HS-27A (cell line): ENCODE measurements around the gene FAHD2A.
"Not testable (repeated sequence)": the region's sequence is repeated elsewhere in the genome, so short reads cannot be mapped to it uniquely, and the experiment has no call there.

ENCODE experiments used
- DNase-seq: peaks from one replicate; pipeline ENCODE4 v3.0.0-alpha.2; 2012; ENCODE audit warnings: low read depth, missing footprints

The FAHD2A gene

DNA sequence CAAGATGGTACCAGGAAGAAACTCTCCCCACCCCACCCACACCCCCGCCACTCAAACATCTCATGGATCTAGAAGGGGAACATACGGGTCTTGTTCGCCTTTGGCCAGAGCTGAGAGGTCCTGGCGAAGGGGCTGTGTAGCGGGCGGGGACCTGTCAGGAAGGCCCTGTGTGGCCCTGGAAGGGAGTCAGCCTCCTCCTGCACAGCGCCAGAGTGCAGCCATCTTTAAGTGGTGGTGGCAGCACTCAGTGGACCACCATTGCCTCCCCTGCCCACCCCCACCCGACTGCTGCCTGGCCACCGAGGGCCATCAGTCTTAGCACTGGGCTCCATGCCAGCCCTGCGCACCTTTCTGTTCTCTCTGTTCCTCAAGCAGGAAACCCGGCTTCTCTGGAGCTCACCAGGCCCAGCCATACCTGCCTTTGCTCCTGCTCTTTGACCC, 11.6 kb upstream of the FAHD2A start:
- DNase-seq: no peak

GRCh38 chr2:95391641-95392310, 10.7 kb upstream of the FAHD2A start:
- DNase-seq: no peak

- no peak for DNase-seq
Observed at GRCh38 chr2:95392320-95392719, 10.2 kb upstream of the FAHD2A start.

- no peak for DNase-seq
Observed at GRCh38 chr2:95392730-95393455, 9.6 kb upstream of the FAHD2A start.

GRCh38 chr2:95393901-95394300, 8.6 kb upstream of the FAHD2A start:
- no peak for DNase-seq

- no peak for DNase-seq
Observed at GRCh38 chr2:95399061-95399460, 3.4 kb upstream of the FAHD2A start.

GRCh38 chr2:95401480-95401879, 1.0 kb upstream of the FAHD2A start:
- no peak for DNase-seq

DNA sequence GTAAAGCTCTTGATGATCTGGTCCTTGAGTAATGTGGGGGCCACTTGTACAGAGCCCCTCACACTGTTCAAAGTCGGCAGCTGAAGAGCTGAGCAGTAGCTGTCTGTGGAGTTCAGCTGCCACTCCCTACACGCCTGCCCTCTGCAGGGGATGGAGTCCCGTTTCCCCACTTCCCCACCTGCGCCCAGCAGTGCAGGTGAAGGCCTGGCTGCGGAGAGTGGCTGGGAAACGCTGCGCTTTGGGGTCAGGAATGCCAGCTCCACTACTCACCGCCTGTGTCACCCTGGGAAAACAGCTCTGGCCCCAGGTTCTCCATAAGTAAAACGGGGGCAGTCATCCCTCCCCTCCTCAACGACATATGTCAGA, 521 bp upstream of the FAHD2A start:
- DNase-seq: not testable (repeated sequence)

DNA sequence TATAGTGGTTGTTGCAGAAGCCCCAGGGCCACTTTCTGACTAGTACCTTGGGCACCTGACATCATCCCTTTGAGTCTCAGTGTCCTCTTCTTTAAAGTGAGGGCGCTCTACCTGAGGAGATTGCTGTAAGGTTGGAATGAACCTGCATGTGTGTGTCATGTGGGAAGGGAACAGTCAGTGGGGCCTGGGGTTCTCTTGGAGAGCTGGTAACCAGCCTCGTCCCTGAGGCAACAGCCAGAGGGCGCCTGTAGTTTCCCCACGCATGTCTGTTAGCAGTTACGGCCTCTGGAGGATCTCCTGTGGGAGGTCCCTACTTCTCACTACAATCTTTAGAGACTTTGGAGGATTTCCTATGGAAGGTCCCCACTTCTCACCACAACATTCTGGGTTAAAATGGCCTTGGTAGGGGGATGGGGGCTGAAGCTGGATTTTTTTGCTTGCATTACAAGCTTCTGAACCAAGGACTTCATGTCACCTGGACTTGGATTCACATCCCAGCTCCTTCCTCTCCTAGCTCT, 755 bp downstream of the FAHD2A start:
- not testable (repeated sequence) for DNase-seq

DNA sequence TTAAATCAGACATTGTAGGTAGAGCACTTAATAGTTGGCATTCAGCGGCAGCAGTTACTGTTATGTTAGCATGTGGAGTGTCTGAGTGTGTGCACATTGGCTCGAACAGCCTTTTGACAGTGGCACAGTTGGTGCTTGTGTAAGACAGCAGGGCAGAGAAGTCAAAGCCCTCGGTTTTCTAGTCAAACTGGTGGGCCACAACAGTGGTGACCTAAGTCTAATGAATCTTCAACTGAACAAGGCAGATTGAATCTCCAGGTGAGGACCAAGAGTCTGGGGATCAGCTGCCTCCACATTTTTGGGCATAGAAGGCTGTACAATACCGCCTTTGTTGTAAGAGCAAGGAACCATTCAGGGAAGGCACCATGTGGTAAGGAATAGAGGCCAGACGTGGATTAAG, 1.3 kb downstream of the FAHD2A start:
- DNase-seq: not testable (repeated sequence)

DNA sequence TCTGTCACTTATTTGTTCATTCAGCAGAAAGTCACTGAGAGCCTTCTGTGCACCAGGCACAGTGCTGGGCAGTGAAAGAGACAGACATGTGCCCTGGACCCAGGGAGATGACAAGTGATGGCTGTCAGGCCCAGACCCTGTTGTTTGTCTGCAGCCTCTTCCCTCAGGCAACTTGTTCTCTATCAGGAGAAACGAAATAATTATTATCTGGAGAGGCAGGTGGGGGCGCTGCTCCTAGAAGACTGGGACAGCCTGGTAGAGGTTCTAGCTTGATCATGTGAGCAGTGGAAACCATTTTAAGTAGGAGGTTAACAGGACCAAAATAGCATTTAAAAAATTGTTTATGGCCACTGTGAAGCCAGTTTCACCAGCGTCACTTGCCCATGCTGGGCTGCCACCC, 2.2 kb downstream of the FAHD2A start:
- DNase-seq: not testable (repeated sequence)

DNA sequence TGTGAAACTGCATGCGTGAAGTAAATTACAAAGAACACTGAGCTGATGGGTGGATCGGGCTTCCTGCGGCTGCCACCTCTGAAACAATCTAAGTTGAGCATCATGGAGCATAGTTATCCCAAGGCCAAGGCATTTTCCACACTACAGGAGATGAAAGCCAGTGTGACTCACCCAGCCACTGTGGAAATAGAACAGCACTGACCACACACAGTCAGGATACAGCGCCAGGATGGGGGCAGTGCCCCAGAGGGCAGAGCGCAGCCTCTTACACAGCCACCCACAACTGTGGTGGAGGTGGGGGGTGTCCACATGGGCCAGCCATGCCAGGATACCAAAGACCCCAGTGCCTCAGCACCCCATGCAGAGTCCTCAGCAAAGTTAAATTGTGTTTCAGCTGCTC, 8.7 kb downstream of the FAHD2A start:
- not testable (repeated sequence) for DNase-seq

- DNase-seq: not testable (repeated sequence)
Observed at GRCh38 chr2:95414015-95414594, 11.6 kb downstream of the FAHD2A start.

- not testable (repeated sequence) for DNase-seq
Observed at GRCh38 chr2:95415138-95415537, 12.6 kb downstream of the FAHD2A start.

DNA sequence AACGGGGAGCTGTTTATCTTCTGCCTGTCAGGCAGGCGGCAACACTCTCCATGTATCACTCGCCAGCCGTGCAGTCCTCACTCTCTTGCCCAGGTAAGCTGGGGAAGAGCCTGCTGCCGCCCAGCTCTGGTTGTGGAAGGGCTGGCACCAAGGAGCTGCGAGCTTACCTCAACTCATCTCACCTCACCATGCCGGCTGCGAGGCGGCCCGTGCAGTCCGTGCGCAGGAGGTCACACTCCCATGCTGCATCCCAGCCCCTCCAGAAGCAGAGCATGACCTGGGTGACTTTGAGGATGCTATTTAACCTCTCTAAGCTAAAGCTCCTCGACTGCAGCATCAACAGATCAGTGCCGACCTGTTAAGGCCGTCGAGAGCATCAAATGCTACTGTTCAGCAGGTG, 13.1 kb downstream of the FAHD2A start:
- not testable (repeated sequence) for DNase-seq

DNA sequence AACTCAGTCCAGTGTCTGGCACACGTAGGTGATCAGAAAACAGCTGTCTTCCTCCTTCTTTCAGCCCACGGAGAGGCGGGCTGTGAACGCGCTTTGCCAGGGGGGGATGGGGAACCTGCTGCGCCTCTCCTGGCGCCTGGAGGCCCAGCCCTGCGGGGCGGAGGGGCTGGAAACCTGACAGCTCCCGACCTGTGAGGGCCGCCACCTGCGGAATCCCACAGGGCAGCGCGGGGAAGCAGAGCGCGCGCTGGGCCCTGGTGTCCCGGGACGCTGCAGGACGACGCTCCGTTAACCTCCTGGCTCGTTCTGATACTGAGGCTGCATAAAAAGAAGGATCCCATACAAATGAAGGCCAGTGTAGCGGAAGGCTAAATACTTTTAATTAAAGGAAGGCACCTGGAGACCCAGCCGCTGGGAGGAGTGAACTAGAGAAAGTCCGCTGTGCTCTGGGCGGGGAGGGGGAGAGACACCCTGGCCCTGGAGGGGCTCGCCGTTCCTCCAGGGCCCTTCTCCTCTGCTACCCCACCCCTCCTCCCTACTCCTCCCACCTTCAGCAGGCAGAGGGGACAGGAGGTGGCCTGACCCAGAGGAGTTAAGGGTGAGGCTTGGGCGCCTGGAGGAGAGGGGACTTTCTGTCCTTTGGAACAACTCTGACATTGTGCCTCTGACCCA, 24.8 kb downstream of the FAHD2A start:
- DNase-seq: not testable (repeated sequence)

DNA sequence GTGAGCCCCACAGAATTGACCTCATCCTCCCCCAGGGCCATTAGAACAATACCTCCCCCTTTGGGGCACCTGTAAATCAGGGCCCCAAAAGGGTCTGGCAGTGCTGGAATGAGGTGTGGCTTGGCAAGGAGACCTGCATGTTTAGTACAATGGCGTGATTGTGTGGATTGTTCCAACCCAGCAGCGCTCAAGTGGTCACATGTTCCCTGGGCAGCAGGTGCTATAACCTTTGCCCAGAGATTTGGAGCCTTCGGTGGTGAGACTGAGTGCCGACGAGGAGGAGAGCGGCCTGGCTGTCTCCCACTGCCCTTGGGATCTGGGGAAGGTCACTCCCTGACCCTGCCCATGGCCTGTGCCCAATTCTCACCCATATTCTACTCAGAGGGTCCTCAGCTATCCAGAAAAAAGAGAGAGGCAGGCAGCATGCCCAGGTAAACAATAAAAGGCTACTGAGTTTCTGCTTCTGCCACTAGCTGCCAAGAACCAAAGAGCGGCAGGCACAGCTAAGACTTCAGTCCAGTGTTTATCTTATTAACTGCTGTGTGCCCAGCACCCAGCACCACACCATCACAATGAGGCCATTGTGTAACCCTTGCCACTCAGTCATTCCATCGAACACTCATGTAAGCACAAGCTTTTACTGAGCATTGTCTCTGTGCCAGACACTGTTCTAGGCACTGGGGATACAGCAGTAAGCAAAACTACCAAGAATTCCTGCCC, 27.4 kb downstream of the FAHD2A start:
- not testable (repeated sequence) for DNase-seq

- not testable (repeated sequence) for DNase-seq
Observed at GRCh38 chr2:95433373-95433772, 30.9 kb downstream of the FAHD2A start.

DNA sequence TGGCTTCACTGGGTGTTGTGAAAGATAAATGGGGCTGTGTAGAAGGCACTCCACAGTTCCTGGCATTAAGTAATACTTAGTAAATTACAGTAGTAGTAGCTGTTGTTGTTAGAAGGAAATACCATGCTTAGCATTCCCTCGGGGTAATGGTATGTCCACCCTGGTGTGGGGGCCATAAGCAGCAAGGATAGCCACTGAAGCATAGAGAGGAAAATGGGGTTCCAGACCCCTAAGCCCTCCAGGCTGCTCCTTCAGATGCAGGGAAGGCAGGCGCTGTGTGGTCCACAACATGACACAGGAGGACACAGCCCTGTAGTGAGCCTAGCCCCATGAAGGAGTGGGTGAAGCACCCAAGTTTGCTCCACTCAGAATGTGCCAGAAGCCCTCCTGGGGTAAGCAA, 31.5 kb downstream of the FAHD2A start:
- DNase-seq: not testable (repeated sequence)

DNA sequence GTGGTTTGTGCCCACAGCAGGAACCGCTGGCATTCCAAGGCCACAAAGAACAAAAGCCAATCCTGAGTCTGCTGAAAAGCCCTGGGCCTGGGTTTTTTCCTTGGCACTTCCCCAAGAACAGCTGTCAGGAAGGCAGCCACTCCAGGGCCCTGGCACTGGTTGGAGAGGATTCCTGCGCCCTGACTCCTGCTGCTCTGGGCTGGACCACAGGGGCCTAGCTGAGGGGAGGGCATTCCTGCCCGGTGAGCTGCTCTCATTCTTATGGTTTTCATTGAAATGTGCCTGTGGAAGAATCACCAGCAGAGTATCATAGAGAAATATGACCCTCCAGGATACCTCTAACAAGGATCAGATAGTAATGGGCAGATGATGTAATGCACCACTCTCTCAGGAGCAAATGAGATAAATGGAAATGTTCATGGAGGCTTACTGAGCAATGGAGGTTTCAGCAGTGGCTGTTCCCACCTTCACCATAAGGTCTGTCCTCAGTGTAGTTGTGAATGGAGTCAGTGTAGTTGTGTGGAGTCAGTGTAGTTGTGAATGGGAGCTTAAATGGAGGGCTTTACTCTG, 32.1 kb downstream of the FAHD2A start:
- not testable (repeated sequence) for DNase-seq

DNA sequence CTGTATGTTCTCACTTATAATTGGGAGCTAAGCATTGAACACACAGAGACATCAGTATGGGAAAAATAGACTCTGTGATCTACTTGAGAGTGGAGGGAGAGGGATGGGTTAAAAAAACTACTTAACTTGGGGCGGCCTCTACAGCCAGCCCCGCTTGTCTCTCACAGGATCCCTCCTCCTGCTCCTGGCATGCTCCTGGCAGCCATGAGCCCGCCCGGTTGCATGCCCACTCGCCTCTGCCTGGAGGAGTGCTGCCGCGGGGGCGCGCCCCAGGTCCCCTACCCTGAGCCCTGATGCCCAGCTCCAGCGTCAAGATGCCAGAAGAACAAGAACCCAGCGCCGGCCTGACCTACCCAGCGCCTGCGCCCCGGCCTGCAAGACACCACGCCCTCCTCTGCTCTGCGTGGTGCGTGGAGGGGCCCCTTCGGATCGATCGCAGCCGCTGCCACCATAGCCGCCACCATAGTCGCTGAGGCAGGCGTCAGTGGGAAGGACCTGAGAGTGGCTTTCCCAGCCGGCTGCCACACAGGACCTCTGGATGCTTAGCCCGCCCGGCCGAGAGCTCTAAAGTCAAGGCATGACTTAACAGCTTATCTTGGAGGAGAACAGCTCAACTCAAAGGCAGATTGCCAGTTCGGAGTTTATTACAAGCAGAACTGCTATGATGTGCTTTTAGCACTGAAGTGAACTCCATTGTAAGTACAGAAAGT, 32.8 kb downstream of the FAHD2A start:
- DNase-seq: not testable (repeated sequence)
